Immature natural killer cell (primary cell): ENCODE measurements around the gene WDR20. TPM values are rescaled to one million over a fixed set of nuclear protein-coding genes. Genes with fewer than 3 reads are reported as not detected.

ENCODE experiments used
- DNase-seq, 3 donors: peaks; one replicate each; pipeline ENCODE4 v3.0.0; 2022; ENCODE audit warnings: mixed read lengths in 1 of 3
- H3K27ac Mint-ChIP-seq, 6 donors: one replicate each; pipeline ENCODE4 v1.8.0; 2020; ENCODE audit warnings: mixed read lengths in 6 of 6, mild to moderate bottlenecking in 5 of 6, inconsistent platforms in 4 of 6, moderate library complexity in 3 of 6
- H3K27me3 Mint-ChIP-seq, 3 donors: one replicate each; pipeline ENCODE4 v1.8.0; 2020 to 2021; ENCODE audit warnings: low read depth in 3 of 3, mild to moderate bottlenecking in 3 of 3, mixed read lengths in 3 of 3, moderate library complexity in 3 of 3, inconsistent platforms in 1 of 3
- H3K36me3 Mint-ChIP-seq, 3 donors: one replicate each; pipeline ENCODE4 v1.8.0; 2020; ENCODE audit warnings: mixed read lengths in 3 of 3, inconsistent platforms in 2 of 3, mild to moderate bottlenecking in 2 of 3
- H3K4me1 Mint-ChIP-seq, 2 donors: one replicate each; pipeline ENCODE4 v1.8.0; 2020; ENCODE audit warnings: inconsistent platforms in 2 of 2, mild to moderate bottlenecking in 2 of 2, mixed read lengths in 2 of 2, moderate library complexity in 1 of 2
- H3K4me3 Mint-ChIP-seq, 5 donors: one replicate each; pipeline ENCODE4 v1.8.0; 2020; ENCODE audit warnings: mild to moderate bottlenecking in 5 of 5, mixed read lengths in 5 of 5, inconsistent platforms in 3 of 5, moderate library complexity in 3 of 5
- H3K9me3 Mint-ChIP-seq, 6 donors: one replicate each; pipeline ENCODE4 v1.8.0; 2020; ENCODE audit warnings: mild to moderate bottlenecking in 6 of 6, mixed read lengths in 6 of 6, inconsistent platforms in 4 of 6, moderate library complexity in 3 of 6
- polyA plus RNA-seq, 3 donors: library from polyadenylated mRNA; unstranded; fragments of 300-500 nt; fragmentation: Illumina TruSeq; gene quantifications; one replicate each; pipeline ENCODE4 v1.2.3, GENCODE V29; 2021

WDR20 gene
- polyA plus RNA-seq, 3 donors from 2014 or later = 10.8 to 14.6 (median 14.0) TPM

DNA sequence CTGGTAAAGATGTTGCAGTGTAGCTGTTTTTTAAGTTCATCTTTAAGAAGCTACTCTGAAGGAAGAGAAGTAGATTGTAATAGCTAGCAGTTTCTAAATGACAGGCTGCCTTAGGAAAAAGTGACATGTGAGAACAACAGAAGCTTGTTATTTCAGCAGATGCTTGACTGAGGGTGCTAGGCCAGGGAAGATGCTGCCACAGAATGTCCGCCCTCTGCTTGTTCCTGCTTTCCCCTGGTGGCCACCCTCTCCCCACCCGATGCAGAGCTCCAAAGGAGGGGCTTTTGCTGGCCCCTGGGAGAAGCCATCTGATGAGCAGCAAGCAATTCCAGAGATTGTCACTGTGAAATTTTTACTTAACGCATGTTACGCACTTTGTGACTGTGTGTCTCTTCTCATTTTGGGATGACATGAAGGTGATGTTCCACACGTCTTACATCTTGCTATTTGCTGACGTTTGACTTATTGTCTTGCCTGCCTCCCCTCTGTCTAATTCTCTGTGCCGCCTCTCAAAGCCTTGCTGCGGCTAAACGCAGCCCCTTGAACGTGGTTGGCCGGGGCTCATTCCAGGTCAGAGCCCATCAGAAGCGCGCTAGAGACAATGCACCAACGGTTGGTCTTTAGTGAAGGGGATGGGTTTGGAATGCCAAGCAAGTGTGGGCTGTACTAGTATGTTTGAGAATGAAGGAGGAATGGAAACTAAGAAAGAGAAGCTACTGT lies 44.8 kb downstream of the WDR20 start:
- no peak overlapping the region for H3K27ac Mint-ChIP-seq
- H3K9me3 Mint-ChIP-seq = no peaks in the 10 kb centered on the region
- H3K4me1 Mint-ChIP-seq = peaks cover 58 to 84% of the 10 kb centered on the region in 2 donors
- H3K36me3 Mint-ChIP-seq = no peaks in the 10 kb centered on the region
- H3K4me3 Mint-ChIP-seq = no peak overlapping the region
- H3K27me3 Mint-ChIP-seq = peaks cover 0 to 2% (median 1%) of the 10 kb centered on the region in 3 donors
- no peak for DNase-seq

DNA sequence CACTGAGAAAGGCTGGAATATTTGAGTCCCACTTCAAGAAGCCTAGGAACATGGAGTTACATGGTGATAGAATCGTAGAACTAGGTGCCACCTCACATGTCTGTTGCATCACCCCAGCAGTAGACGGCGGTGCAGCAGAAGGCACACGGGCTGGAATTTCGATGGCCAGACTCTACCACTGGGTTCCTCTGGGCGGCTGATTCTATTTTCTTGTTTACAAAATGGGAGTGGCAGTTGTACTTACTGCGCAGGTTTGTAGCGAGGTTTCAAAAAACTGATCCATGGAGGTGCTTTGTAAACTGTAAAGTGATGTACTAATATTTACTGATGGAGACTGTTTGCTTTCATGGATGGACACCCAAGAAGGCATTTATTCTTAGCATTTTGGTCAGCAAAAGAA lies 45.7 kb downstream of the WDR20 start:
- H3K27ac Mint-ChIP-seq = no peak overlapping the region
- DNase-seq = no peak
- peaks cover 61 to 85% of the 10 kb centered on the region in 2 donors for H3K4me1 Mint-ChIP-seq
- H3K27me3 Mint-ChIP-seq = peaks cover 0 to 2% (median 1%) of the 10 kb centered on the region in 3 donors
- H3K36me3 Mint-ChIP-seq = no peaks in the 10 kb centered on the region
- H3K4me3 Mint-ChIP-seq = no peak overlapping the region
- H3K9me3 Mint-ChIP-seq = no peaks in the 10 kb centered on the region

DNA sequence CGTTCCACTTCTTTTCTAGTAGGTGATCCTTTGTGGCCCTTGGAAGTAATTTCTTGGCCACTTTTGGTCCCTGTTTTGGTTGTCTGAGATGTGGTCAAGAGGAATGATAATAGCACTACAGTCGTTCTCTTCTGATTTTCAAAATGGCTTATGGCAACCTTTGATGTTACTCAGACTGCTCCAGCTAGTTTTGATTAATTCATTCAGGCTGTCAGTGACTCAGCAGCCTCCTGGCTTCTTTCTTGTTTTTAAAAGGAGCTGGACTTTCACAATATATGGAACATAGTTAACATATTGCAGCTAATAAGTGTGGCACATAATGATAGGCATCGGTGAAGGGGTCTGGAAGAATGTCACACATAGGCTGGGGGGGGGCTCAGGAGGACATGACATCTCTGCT lies 47.3 kb downstream of the WDR20 start:
- DNase-seq = no peak
- H3K9me3 Mint-ChIP-seq = no peaks in the 10 kb centered on the region
- no peak overlapping the region for H3K4me3 Mint-ChIP-seq
- peak overlapping the region in 1 of 6 donors; percentile 43 for H3K27ac Mint-ChIP-seq
- peaks cover 0 to 2% (median 1%) of the 10 kb centered on the region in 3 donors for H3K27me3 Mint-ChIP-seq
- H3K36me3 Mint-ChIP-seq = no peaks in the 10 kb centered on the region
- peaks cover 57 to 79% of the 10 kb centered on the region in 2 donors for H3K4me1 Mint-ChIP-seq

DNA sequence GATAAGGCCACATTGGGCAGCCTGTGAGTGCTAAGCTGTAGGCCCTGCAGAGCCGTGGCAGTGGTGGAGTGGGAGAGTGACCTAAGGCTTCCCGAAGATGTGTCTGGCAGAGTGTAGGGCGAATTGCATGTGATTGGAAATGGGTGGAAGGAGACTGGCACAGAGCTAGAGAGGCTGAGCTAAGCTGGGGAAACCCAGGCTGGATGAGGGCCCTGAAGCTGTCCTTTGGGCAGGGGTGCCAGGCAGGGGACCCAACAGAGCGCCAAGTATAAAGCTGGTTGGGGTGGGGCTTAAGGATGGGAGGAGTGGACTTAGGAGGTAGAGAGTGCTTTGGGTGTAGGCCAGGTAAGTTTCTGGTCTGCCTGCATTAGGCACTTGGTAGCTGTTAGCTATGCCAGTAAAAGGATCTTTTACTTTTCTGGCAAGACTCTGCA lies 47.9 kb downstream of the WDR20 start:
- peaks cover 55 to 78% of the 10 kb centered on the region in 2 donors for H3K4me1 Mint-ChIP-seq
- no peak for DNase-seq
- H3K4me3 Mint-ChIP-seq = no peak overlapping the region
- H3K36me3 Mint-ChIP-seq = no peaks in the 10 kb centered on the region
- H3K27ac Mint-ChIP-seq = peak overlapping the region in 2 of 6 donors; percentile 43 to 58
- H3K9me3 Mint-ChIP-seq = no peaks in the 10 kb centered on the region
- H3K27me3 Mint-ChIP-seq = peaks cover 0 to 2% (median 1%) of the 10 kb centered on the region in 3 donors

GRCh38 chr14:102188187-102188586 lies 48.5 kb downstream of the WDR20 start:
- no peaks in the 10 kb centered on the region for H3K9me3 Mint-ChIP-seq
- H3K27me3 Mint-ChIP-seq = peaks cover 0 to 2% (median 1%) of the 10 kb centered on the region in 3 donors
- no peak overlapping the region for H3K27ac Mint-ChIP-seq
- H3K4me1 Mint-ChIP-seq = peaks cover 51 to 78% of the 10 kb centered on the region in 2 donors
- no peaks in the 10 kb centered on the region for H3K36me3 Mint-ChIP-seq
- DNase-seq = no peak
- no peak overlapping the region for H3K4me3 Mint-ChIP-seq

DNA sequence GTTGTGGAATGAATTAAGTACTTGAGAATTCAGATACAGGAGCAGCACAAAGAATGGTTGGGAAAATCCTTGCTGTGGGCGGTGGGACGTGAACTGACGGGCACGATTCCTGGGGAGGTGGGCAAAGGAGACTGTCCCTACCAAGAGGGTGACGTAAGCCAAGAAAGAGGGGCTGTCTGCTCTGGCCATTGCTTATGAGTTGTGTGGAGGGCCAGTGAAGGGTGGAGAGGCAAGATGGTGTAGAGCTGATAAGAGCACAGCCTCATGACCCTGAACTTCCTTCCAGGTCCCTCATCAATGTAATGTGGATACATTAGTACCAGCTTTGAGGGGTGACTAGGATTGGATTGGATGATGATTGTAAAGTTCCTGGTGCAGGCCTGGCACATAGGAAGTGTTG lies 50.2 kb downstream of the WDR20 start:
- no peaks in the 10 kb centered on the region for H3K9me3 Mint-ChIP-seq
- H3K27ac Mint-ChIP-seq = peak overlapping the region in 2 of 6 donors; percentile 31 to 36
- no peak overlapping the region for H3K4me3 Mint-ChIP-seq
- peaks cover 0 to 4% (median 2%) of the 10 kb centered on the region in 3 donors for H3K27me3 Mint-ChIP-seq
- peaks cover 50 to 78% of the 10 kb centered on the region in 2 donors for H3K4me1 Mint-ChIP-seq
- no peak for DNase-seq
- H3K36me3 Mint-ChIP-seq = no peaks in the 10 kb centered on the region

DNA sequence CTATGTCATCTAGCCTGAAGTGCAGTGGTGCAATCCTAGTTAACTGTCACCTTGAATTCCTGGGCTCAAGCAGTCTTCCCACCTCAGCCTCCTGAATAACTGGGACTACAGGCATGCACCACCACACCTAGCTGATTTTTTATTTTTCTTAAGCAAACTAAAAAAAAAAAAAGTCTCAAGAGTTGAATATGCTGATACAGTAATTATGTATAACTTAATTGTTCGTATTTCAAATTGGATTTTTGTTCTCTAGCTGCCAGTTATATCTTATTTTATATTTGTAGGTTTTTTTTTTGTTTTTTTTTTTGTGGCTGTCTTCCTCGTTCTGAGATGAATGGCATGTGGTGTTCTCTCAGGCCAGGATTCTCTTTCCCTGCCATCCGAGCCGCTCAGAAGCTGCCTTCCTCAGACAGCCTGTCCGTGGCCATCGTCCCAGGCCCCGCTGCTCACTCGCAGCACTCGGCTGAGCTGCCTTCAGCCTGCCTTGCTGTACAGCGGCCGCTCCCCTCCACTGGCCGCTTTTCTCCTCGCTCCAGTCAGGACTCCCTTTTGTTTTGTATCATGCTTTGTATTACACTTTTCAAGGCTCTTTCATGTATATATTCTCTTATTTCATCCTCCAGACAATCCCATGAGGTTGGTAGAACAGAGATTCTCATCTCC lies 53.3 kb downstream of the WDR20 start:
- no peak overlapping the region for H3K4me3 Mint-ChIP-seq
- H3K27ac Mint-ChIP-seq = peak overlapping the region in 2 of 6 donors; percentile 7 to 61

DNA sequence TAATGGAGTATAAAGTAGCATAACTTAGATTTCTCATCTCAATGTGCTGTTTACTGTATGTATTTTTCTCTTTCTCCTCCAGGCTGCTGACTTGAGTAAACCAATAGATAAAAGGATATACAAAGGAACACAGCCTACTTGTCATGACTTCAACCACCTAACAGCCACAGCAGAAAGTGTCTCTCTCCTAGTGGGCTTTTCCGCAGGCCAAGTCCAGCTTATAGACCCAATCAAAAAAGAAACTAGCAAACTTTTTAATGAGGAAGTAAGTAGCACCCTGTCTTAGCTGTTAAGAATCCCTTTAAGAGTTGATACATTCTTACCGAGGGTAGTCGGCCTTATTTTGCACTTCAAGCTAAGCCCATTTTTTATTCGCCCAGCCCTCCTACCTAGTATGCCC lies 55.2 kb downstream of the WDR20 start:
- H3K27ac Mint-ChIP-seq = peak overlapping the region in 4 of 6 donors; percentile 59 to 88 (median 64)
- H3K27me3 Mint-ChIP-seq = peaks cover 0 to 2% (median 2%) of the 10 kb centered on the region in 3 donors
- peak overlapping the region in 2 of 5 donors; percentile 30 to 40 for H3K4me3 Mint-ChIP-seq
- H3K4me1 Mint-ChIP-seq = peaks cover 45 to 87% of the 10 kb centered on the region in 2 donors
- H3K9me3 Mint-ChIP-seq = no peaks in the 10 kb centered on the region
- peak in 1 of 3 donors; percentile 8 for DNase-seq
- peaks cover 0 to 12% (median 11%) of the 10 kb centered on the region in 3 donors for H3K36me3 Mint-ChIP-seq

More for the DNA sequence above, 53.3 kb downstream of the WDR20 start:
- H3K4me1 Mint-ChIP-seq = peaks cover 39 to 79% of the 10 kb centered on the region in 2 donors
- peaks cover 0 to 12% (median 6%) of the 10 kb centered on the region in 3 donors for H3K36me3 Mint-ChIP-seq
- DNase-seq = no peak
- no peaks in the 10 kb centered on the region for H3K9me3 Mint-ChIP-seq
- H3K27me3 Mint-ChIP-seq = peaks cover 0 to 2% (median 2%) of the 10 kb centered on the region in 3 donors

- H3K4me3 Mint-ChIP-seq = peak overlapping the region in 1 of 5 donors; percentile 30
- H3K36me3 Mint-ChIP-seq = peaks cover 0 to 12% (median 11%) of the 10 kb centered on the region in 3 donors
- peak overlapping the region in 1 of 6 donors; percentile 63 for H3K27ac Mint-ChIP-seq
- H3K4me1 Mint-ChIP-seq = peaks cover 47 to 90% of the 10 kb centered on the region in 2 donors
- peaks cover 0 to 2% (median 2%) of the 10 kb centered on the region in 3 donors for H3K27me3 Mint-ChIP-seq
- H3K9me3 Mint-ChIP-seq = no peaks in the 10 kb centered on the region
- no peak for DNase-seq
These were observed 55.7 kb downstream of the WDR20 start for GRCh38 chr14:102195446-102195845.

DNA sequence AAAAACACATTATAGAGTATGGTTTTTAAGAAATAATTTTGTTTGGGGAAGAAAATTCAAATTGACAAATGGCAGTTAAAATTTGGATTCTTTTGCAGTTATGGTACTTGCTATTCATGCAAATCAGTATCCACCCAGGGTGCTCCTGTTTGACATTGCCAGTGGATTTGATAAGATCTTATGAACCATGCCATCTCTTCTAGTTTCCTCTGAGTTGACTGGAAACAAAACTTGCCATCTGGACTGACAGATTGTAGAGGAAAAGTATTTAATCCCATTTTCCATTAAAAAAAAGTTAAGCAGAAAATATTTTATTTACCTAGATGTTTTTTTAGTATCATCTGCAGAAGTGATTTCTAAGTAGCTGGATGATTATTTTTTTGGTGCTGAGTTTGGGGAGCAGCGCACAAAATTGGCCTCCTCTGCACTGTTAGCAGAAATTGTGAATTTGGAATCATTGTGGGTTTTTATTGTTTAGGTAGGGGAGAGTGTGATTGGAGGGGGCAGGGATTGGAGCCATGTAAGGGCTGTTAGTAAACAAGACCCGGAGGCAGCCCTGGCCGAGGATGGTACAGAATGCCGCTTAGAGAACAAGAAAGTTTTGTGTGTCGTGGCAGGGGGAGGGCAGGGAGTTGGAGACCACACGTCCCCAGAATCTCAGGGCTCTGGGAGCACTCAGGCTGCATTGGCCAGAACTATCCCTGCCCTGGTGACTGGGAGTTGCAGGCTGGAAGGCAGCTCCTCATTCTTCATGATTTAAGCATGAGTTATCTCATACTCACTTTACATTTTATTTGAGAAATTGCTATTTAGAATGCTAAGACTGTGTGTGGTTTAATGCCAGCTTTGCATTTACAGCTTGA lies 56.6 kb downstream of the WDR20 start:
- Mint-ChIP-seq H3K36me3 (peaks cover 0 to 12% (median 11%) of the 10 kb centered on the region in 3 donors), H3K27ac (peak overlapping the region in 1 of 6 donors; percentile 30), H3K4me3 (no peak overlapping the region), H3K27me3 (peaks cover 0 to 2% (median 2%) of the 10 kb centered on the region in 3 donors), H3K4me1 (peaks cover 50 to 92% of the 10 kb centered on the region in 2 donors), H3K9me3 (no peaks in the 10 kb centered on the region)
- DNase-seq = no peak

DNA sequence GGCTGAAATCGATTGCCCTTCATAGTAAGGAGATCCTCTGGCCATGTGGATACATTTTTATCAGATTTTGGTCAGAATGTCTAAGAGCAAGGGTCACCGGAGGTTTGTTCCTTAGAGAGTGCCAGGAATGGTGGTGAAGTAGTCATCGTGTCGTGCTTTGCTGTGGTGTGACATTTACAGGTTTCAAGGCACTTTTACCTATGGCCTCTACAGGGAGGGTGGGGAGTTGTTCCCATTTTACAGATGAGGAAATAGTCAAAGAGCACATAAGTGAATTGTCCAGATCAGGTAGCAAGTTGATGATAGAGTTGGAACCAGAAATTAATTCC lies 57.2 kb downstream of the WDR20 start:
- Mint-ChIP-seq H3K9me3 (no peaks in the 10 kb centered on the region), H3K4me1 (peaks cover 53 to 93% of the 10 kb centered on the region in 2 donors), H3K27ac (peak overlapping the region in 2 of 6 donors; percentile 30 to 48), H3K36me3 (peaks cover 0 to 12% (median 11%) of the 10 kb centered on the region in 3 donors), H3K4me3 (no peak overlapping the region), H3K27me3 (peaks cover 0 to 4% (median 2%) of the 10 kb centered on the region in 3 donors)
- DNase-seq = no peak

DNA sequence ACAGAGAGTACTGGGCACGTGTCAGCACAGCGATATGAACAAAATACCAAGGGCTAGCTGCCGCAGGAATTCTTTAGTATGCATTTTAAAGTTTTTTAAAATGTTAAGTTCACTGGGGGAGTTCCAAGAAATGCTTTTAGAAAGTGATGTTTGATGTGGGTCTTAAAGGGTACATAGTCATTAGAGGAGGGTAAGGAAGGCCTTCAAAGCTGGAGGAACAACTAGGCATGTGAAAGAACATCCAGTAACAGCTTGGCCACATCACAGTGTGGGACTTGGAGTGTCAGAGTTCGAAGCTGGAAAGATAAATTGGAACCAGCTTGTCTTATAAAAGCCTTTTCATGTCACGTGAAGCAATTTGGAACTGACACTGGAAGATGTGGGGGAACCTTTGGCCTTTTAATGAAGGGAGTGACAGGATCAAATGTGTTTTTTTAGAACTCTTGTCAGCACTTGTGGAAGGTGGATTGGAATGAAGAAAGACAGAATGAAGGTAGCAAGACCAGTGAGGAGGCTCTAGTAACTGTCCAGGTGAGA lies 57.7 kb downstream of the WDR20 start:
- peaks cover 0 to 4% (median 2%) of the 10 kb centered on the region in 3 donors for H3K27me3 Mint-ChIP-seq
- no peak for DNase-seq
- no peaks in the 10 kb centered on the region for H3K9me3 Mint-ChIP-seq
- H3K27ac Mint-ChIP-seq = peak overlapping the region in 3 of 6 donors; percentile 1 to 53 (median 30)
- H3K4me3 Mint-ChIP-seq = peak overlapping the region in 1 of 5 donors; percentile 19
- H3K4me1 Mint-ChIP-seq = peaks cover 54 to 94% of the 10 kb centered on the region in 2 donors
- H3K36me3 Mint-ChIP-seq = peaks cover 0 to 12% (median 11%) of the 10 kb centered on the region in 3 donors
